Measurements from ENCODE around the gene KDM4B. TPM values are rescaled to one million over a fixed set of nuclear protein-coding genes. Genes with fewer than 3 reads are reported as not detected.

KDM4B gene
- total RNA-seq, 2 donors from 2014 or later = 49.1 to 54.0 TPM

DNA sequence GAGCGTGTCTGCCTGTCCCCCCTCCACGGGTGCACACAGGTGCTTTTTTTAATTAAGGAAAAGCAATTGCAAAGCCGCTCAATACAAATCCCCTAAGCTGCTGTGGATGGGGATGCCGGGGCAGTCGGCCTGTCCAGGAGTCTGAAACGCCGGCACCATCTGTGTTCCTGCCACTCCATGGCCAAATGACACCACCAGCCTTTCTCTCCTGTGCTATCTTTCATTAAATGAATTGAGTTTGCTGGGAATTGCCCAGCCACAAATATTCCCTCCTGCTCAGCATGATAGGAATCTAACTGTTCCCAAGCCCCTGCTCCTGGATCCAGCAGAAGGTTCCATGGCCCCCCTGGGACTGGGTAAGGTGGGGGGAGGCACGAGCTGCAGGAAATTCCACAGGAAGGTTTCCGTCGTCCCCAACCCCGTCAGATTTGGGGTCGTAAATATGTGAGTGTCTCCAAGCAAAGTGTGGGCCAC lies 139.2 kb downstream of the KDM4B start:
- Histone ChIP-seq H3K9me3 (no peaks in the 10 kb centered on the region), H3K27ac (no peak overlapping the region), H3K36me3 (peaks cover 24% of the 10 kb centered on the region), H3K4me3 (no peak overlapping the region), H3K4me1 (ENCODE audit: control insufficient read depth in 1 of 2, low read depth in 2 of 2) (peaks cover 4 to 25% of the 10 kb centered on the region in 2 donors), H3K27me3 (replicated peaks; ENCODE audit: insufficient read depth) (no peaks in the 10 kb centered on the region)
- TF ChIP-seq, protein P1, sequence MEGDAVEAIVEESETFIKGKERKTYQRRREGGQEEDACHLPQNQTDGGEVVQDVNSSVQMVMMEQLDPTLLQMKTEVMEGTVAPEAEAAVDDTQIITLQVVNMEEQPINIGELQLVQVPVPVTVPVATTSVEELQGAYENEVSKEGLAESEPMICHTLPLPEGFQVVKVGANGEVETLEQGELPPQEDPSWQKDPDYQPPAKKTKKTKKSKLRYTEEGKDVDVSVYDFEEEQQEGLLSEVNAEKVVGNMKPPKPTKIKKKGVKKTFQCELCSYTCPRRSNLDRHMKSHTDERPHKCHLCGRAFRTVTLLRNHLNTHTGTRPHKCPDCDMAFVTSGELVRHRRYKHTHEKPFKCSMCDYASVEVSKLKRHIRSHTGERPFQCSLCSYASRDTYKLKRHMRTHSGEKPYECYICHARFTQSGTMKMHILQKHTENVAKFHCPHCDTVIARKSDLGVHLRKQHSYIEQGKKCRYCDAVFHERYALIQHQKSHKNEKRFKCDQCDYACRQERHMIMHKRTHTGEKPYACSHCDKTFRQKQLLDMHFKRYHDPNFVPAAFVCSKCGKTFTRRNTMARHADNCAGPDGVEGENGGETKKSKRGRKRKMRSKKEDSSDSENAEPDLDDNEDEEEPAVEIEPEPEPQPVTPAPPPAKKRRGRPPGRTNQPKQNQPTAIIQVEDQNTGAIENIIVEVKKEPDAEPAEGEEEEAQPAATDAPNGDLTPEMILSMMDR (IDR thresholded peaks at IDR 0.05) = no peak
- DNase-seq (ENCODE audit: low spot score) (no peak), ATAC-seq (ENCODE audit: insufficient number of reproducible peaks, low FRiP score, low read depth) (no peak)

DNA sequence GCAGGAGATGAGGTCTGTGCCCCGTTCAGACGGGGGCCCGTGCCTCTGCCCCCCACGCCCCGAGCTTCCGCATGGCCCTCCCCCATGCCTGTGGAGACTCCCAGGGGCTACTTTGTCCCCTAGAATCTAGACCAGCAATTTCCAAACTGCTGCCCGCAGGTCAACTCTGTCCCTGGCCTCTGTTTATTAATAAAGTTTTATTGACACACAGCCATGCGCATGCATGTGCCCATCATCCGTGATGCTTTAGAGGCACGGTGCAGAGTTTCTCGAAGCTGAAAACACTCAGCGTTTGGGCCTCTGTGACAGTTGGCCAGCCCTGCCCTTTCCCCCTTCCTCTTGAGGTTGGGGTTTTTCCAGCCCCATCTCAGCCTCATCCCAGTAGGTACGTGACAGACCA lies 140.0 kb downstream of the KDM4B start:
- peaks cover under 1 to 18% of the 10 kb centered on the region in 2 donors for H3K4me1 ChIP-seq (ENCODE audit: control insufficient read depth in 1 of 2, low read depth in 2 of 2)
- peaks cover 27% of the 10 kb centered on the region for H3K36me3 ChIP-seq
- H3K27ac ChIP-seq = no peak overlapping the region
- DNase-seq (ENCODE audit: low spot score) (no peak), ATAC-seq (ENCODE audit: insufficient number of reproducible peaks, low FRiP score, low read depth) (no peak)
- no peaks in the 10 kb centered on the region for H3K27me3 ChIP-seq (replicated peaks; ENCODE audit: insufficient read depth)
- no peaks in the 10 kb centered on the region for H3K9me3 ChIP-seq
- TF ChIP-seq, protein P1 (IDR thresholded peaks at IDR 0.05) = no peak
- H3K4me3 ChIP-seq = no peak overlapping the region

DNA sequence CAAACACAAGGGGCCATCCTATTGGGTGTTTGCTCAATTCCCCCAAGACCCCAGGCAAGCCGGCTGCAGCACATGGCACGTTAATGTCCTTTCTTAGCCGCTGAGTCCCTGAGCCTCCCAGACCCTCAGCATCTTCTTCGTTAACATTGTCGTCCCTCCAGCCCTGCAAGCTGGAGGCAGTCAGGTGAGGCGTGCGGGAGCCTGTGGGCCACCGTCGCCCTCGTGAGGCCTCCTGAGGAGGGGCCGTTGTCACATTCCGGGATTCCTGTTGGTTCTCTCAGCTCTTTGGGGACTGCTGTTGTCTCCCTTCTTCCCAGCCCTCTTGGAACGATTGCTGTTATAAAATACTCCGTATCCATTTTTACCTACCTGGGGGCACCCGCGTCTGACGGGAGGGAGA lies 140.6 kb downstream of the KDM4B start:
- DNase-seq (ENCODE audit: low spot score) = no peak
- no peaks in the 10 kb centered on the region for H3K9me3 ChIP-seq
- TF ChIP-seq, protein P1 (IDR thresholded peaks at IDR 0.05) = no peak
- no peak overlapping the region for H3K27ac ChIP-seq
- H3K36me3 ChIP-seq = peaks cover 30% of the 10 kb centered on the region
- no peak for ATAC-seq (ENCODE audit: insufficient number of reproducible peaks, low FRiP score, low read depth)
- no peaks in the 10 kb centered on the region for H3K27me3 ChIP-seq (replicated peaks; ENCODE audit: insufficient read depth)
- H3K4me3 ChIP-seq = no peak overlapping the region
- peaks cover 0 to 11% of the 10 kb centered on the region in 2 donors for H3K4me1 ChIP-seq (ENCODE audit: control insufficient read depth in 1 of 2, low read depth in 2 of 2)

DNA sequence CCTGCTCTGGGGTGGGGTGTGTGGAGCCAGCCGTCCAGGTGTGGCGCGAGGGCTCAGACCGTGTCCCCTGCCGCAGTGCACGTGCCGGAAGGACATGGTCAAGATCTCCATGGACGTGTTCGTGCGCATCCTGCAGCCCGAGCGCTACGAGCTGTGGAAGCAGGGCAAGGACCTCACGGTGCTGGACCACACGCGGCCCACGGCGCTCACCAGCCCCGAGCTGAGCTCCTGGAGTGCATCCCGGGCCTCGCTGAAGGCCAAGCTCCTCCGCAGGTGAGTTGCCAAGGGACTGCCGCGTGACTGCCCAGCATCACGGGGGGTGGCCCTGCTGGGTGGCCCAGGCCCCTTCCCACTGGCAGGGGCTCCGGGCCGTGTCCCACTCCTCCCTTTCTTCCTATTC lies 141.6 kb downstream of the KDM4B start:
- ATAC-seq (ENCODE audit: insufficient number of reproducible peaks, low FRiP score, low read depth) = no peak
- no peaks in the 10 kb centered on the region for H3K9me3 ChIP-seq
- no peak overlapping the region for H3K4me3 ChIP-seq
- TF ChIP-seq, protein P1 (IDR thresholded peaks at IDR 0.05) = no peak
- DNase-seq (ENCODE audit: low spot score) = no peak
- no peaks in the 10 kb centered on the region for H3K27me3 ChIP-seq (replicated peaks; ENCODE audit: insufficient read depth)
- peaks cover 0 to 1% of the 10 kb centered on the region in 2 donors for H3K4me1 ChIP-seq (ENCODE audit: control insufficient read depth in 1 of 2, low read depth in 2 of 2)
- H3K36me3 ChIP-seq = peaks cover 34% of the 10 kb centered on the region
- H3K27ac ChIP-seq = no peak overlapping the region

DNA sequence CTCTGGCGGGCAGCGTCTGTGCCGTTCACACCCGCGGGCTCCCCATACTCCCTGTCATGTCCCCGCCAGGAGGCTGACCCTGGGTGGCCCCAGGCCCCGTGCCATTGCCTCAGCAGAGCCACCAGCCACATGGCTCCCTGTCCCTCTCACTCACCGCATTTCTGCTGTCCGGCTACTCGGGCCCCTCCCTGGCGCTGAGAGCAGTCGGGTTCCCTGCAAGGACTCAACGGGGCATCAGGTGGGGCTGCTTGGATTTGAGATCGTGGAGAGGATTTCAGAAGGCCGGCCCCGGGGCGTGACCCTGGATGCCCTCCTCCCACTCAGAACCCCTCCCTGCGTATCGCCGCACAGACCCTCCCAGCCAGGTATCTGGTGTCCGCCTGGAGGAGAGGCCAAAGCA lies 142.1 kb downstream of the KDM4B start:
- no peak for DNase-seq (ENCODE audit: low spot score)
- H3K4me1 ChIP-seq (ENCODE audit: control insufficient read depth in 1 of 2, low read depth in 2 of 2) = no peaks in the 10 kb centered on the region
- no peaks in the 10 kb centered on the region for H3K27me3 ChIP-seq (replicated peaks; ENCODE audit: insufficient read depth)
- no peak for ATAC-seq (ENCODE audit: insufficient number of reproducible peaks, low FRiP score, low read depth)
- H3K36me3 ChIP-seq = peaks cover 34% of the 10 kb centered on the region
- TF ChIP-seq, protein P1 (IDR thresholded peaks at IDR 0.05) = no peak
- H3K9me3 ChIP-seq = no peaks in the 10 kb centered on the region
- H3K4me3 ChIP-seq = no peak overlapping the region
- H3K27ac ChIP-seq = no peak overlapping the region

All from thoracic aorta (tissue), 2 donors.